K562 (cell line): ENCODE results near the gene ACTL10. TPM values are rescaled to one million over a fixed set of nuclear protein-coding genes. Genes with fewer than 3 reads are reported as not detected.

Source experiments
- ARID1B ChIP-seq: fragments of 450-650 bp; IDR thresholded peaks from 2 replicates; pipeline ENCODE4 v1.6.1; 2016; ENCODE audit warnings: antibody characterized with exemption, mild to moderate bottlenecking, inconsistent platforms
- ERF ChIP-seq: fragments of 450-650 bp; formaldehyde crosslinking; IDR thresholded peaks from 2 replicates; pipeline ENCODE4 v1.4.0; 2020; ENCODE audit warnings: mild to moderate bottlenecking, mixed read lengths
- HNRNPL ChIP-seq: fragments of 200-400 bp; formaldehyde crosslinking; IDR thresholded peaks from 2 replicates; pipeline ENCODE4 v1.6.1; 2017; ENCODE audit warnings: low read depth, mild to moderate bottlenecking, low read length
- HNRNPLL ChIP-seq: fragments of 200-400 bp; formaldehyde crosslinking; IDR thresholded peaks from 2 replicates; pipeline ENCODE4 v1.6.1; 2017; ENCODE audit warnings: low read length, low read depth, mild to moderate bottlenecking; ENCODE audit not compliant: poor library complexity, severe bottlenecking
- KAT7 ChIP-seq: sonication (generic); formaldehyde crosslinking; IDR thresholded peaks from 2 replicates; pipeline ENCODE4 v1.8.0; 2022; ENCODE audit warnings: missing genetic modification reagents, mild to moderate bottlenecking, borderline replicate concordance
- KLF10 ChIP-seq: fragments of 250-450 bp; sonication (Bioruptor Pico); IDR thresholded peaks from 2 replicates; pipeline ENCODE4 v1.6.1; 2021; ENCODE audit warnings: matching md5 sums
- POLR3A ChIP-seq: IDR thresholded peaks from 2 replicates; pipeline ENCODE4 v1.6.1; 2011; ENCODE audit warnings: borderline replicate concordance, mild to moderate bottlenecking, moderate library complexity; ENCODE audit not compliant: insufficient read length, insufficient read depth; ENCODE audit errors: extremely low read depth
- SNIP1 ChIP-seq: fragments of 450-650 bp; IDR thresholded peaks from 2 replicates; pipeline ENCODE4 v1.7.1; 2017; ENCODE audit warnings: low read depth, mild to moderate bottlenecking
- TCF7 ChIP-seq: sonication (generic); IDR thresholded peaks from 2 replicates; pipeline ENCODE4 v1.6.1; 2016; ENCODE audit warnings: antibody characterized with exemption, borderline replicate concordance
- TFAM ChIP-seq: fragments of 250-450 bp; sonication (Bioruptor Pico); conservative IDR thresholded peaks from 2 replicates; pipeline ENCODE4 v1.5.0; 2021; ENCODE audit warnings: mild to moderate bottlenecking, moderate library complexity
- U2AF1 ChIP-seq: fragments of 200-400 bp; formaldehyde crosslinking; optimal IDR thresholded peaks from 2 replicates; pipeline ENCODE3; 2017; ENCODE audit warnings: mild to moderate bottlenecking, low read depth, low read length, moderate library complexity
- ZFX ChIP-seq: sonication (generic); formaldehyde crosslinking; IDR thresholded peaks from 2 replicates; pipeline ENCODE4 v1.8.0; 2022; ENCODE audit warnings: mild to moderate bottlenecking, missing genetic modification reagents, moderate library complexity
- ZNF224 ChIP-seq: sonication (generic); formaldehyde crosslinking; IDR thresholded peaks from 2 replicates; pipeline ENCODE4 v1.8.0; 2022; ENCODE audit warnings: mild to moderate bottlenecking, missing genetic modification reagents
- ZNF282 ChIP-seq: sonication (generic); formaldehyde crosslinking; IDR thresholded peaks from 2 replicates; pipeline ENCODE4 v1.8.1; 2023; ENCODE audit warnings: missing genetic modification reagents
- ZNF707 ChIP-seq: fragments of 250-450 bp; sonication (Bioruptor Pico); conservative IDR thresholded peaks from 2 replicates; pipeline ENCODE4 v1.8.0; 2022; ENCODE audit warnings: inconsistent platforms, mild to moderate bottlenecking, moderate library complexity
- ZNF778 ChIP-seq: fragments of 450-650 bp; formaldehyde crosslinking; IDR thresholded peaks from 2 replicates; pipeline ENCODE4 v1.4.0; 2020; ENCODE audit warnings: mild to moderate bottlenecking, moderate library complexity
- polyA plus RNA-seq, 8 experiments: library from polyadenylated mRNA; depleted of rRNA in 4 of 8; stranded (reverse) in 5 of 8; unstranded in 3 of 8; fragments of >200 nt; fragmentation: Nextera tagmentation in 2 of 8; fragmentation: Illumina TruSeq in 1 of 8; extraction: Ambion mirVana in 2 of 8; extraction: Trizol in 1 of 8; gene quantifications; 2 replicates each; pipeline versions ENCODE4 v1.2.1 to v1.2.3, GENCODE V29; 2011 to 2014; ENCODE audit warnings: inconsistent platforms in 1 of 8, missing spikeins in 1 of 8
- total RNA-seq, 7 experiments: library from RNA; depleted of rRNA in 6 of 7; stranded (reverse); fragments of >200 nt in 6 of 7; fragmentation: Illumina TruSeq in 2 of 7; extraction: Trizol in 2 of 7; gene quantifications; 2 replicates each; pipeline versions ENCODE4 v1.2.1 to v1.2.3, GENCODE V29; 2011 to 2021; ENCODE audit warnings: low replicate concordance in 1 of 7
- TF ChIP-seq, protein P1 (sequence below): fragments of 450-650 bp; IDR thresholded peaks from 2 replicates; pipeline ENCODE4 v1.7.1; 2018; ENCODE audit warnings: mild to moderate bottlenecking, low read depth; ENCODE audit not compliant: partially characterized antibody
- TF ChIP-seq, protein P2 (sequence below): fragments of 200-800 bp; sonication (Bioruptor generic); IDR thresholded peaks from 2 replicates; pipeline ENCODE4 v1.6.1; 2017; ENCODE audit warnings: missing genetic modification characterization, missing compliant biosample characterization
- TF ChIP-seq, protein P3 (sequence below): sonication (generic); formaldehyde crosslinking; IDR thresholded peaks from 2 replicates; pipeline ENCODE4 v1.8.1; 2023; ENCODE audit warnings: mild to moderate bottlenecking, missing genetic modification reagents
- TF ChIP-seq, protein P4 (sequence below): fragments of 450-650 bp; IDR thresholded peaks from 2 replicates; pipeline ENCODE4 v1.6.1; 2016; ENCODE audit warnings: low read depth, mild to moderate bottlenecking, moderate library complexity

ACTL10 gene
- total and polyA plus RNA-seq, 9 of the 15 experiments (the other 6 are each of a cell fraction or from before 2014, with no cell fraction given), result 0.07 to 0.14 TPM; not detected in 7

DNA sequence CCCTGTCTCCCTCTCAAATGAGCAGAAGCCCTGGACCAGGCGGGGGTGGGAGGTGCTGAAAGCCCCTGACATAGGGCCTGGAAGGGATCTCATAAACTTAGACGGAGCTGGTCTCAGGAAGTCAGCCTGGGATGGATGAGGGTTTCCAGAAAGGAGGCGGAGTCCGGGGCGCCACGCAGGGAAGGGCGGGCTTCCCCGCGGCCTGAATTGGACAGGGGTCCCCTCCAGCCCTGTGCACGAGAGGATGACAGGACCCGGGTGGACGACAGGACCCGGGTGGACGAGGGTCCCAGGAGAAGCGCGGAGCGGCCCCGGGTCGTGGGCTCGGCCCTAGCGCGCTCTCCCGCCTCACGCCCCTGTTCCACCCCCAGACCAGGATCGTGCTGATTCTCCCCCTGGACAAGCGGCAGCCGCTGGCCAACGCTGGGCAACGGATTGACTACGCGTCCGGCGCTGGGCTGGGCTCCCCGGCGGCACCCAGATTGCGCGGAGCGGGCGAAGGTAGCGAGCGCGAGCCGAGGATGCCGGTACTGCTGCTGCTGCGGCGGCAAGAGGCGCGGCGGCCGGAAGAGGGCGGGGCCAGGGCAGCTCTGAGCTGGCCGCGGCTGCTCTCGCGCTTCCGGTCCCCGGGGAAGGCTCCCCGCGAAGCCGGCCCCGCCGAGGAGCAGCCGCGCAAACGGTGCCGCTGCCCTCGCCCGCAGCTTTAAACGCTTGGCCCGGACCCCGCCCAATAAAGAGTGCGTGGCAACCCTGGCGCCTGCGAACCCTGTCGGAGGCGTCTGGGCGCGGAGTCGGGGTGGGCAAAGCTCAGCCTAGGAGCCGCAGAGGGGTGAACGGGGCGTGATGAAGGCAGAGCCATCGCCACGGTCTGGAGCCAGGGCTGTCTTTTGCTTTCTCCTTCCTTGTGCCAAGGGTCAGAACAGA, 3.3 kb upstream of the ACTL10 start (continued):
- TF ChIP-seq, protein P1, sequence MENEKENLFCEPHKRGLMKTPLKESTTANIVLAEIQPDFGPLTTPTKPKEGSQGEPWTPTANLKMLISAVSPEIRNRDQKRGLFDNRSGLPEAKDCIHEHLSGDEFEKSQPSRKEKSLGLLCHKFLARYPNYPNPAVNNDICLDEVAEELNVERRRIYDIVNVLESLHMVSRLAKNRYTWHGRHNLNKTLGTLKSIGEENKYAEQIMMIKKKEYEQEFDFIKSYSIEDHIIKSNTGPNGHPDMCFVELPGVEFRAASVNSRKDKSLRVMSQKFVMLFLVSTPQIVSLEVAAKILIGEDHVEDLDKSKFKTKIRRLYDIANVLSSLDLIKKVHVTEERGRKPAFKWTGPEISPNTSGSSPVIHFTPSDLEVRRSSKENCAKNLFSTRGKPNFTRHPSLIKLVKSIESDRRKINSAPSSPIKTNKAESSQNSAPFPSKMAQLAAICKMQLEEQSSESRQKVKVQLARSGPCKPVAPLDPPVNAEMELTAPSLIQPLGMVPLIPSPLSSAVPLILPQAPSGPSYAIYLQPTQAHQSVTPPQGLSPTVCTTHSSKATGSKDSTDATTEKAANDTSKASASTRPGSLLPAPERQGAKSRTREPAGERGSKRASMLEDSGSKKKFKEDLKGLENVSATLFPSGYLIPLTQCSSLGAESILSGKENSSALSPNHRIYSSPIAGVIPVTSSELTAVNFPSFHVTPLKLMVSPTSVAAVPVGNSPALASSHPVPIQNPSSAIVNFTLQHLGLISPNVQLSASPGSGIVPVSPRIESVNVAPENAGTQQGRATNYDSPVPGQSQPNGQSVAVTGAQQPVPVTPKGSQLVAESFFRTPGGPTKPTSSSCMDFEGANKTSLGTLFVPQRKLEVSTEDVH, result peak; percentile 38
- TF ChIP-seq KAT7 (no peak), SNIP1 (no peak), HNRNPLL (peak; percentile 65), ERF (CRISPR knock-in tag) (peak; percentile 73; the same call in 1 of the 2 replicates), ZNF224 (no peak), U2AF1 (peak; percentile 75), KLF10 (CRISPR knock-in tag) (no peak), TCF7 (no peak), ZNF282 (CRISPR knock-in tag) (0 out of 2 replicates have a peak, but pooled peaks have one; percentile 69), TFAM (no peak), ZNF778 (CRISPR knock-in tag) (no peak), POLR3A (no peak), HNRNPL (peak; percentile 76; the same call in 1 of the 2 replicates), ZFX (CRISPR knock-in tag) (0 out of 2 replicates have a peak, but pooled peaks have one; percentile 57), ARID1B (no peak), ZNF707 (CRISPR knock-in tag) (no peak)
- TF ChIP-seq, protein P2, sequence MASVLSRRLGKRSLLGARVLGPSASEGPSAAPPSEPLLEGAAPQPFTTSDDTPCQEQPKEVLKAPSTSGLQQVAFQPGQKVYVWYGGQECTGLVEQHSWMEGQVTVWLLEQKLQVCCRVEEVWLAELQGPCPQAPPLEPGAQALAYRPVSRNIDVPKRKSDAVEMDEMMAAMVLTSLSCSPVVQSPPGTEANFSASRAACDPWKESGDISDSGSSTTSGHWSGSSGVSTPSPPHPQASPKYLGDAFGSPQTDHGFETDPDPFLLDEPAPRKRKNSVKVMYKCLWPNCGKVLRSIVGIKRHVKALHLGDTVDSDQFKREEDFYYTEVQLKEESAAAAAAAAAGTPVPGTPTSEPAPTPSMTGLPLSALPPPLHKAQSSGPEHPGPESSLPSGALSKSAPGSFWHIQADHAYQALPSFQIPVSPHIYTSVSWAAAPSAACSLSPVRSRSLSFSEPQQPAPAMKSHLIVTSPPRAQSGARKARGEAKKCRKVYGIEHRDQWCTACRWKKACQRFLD (CRISPR knock-in tag), result no peak
- TF ChIP-seq, protein P3, sequence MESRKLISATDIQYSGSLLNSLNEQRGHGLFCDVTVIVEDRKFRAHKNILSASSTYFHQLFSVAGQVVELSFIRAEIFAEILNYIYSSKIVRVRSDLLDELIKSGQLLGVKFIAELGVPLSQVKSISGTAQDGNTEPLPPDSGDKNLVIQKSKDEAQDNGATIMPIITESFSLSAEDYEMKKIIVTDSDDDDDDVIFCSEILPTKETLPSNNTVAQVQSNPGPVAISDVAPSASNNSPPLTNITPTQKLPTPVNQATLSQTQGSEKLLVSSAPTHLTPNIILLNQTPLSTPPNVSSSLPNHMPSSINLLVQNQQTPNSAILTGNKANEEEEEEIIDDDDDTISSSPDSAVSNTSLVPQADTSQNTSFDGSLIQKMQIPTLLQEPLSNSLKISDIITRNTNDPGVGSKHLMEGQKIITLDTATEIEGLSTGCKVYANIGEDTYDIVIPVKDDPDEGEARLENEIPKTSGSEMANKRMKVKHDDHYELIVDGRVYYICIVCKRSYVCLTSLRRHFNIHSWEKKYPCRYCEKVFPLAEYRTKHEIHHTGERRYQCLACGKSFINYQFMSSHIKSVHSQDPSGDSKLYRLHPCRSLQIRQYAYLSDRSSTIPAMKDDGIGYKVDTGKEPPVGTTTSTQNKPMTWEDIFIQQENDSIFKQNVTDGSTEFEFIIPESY, result peak; percentile 69
- TF ChIP-seq, protein P4, sequence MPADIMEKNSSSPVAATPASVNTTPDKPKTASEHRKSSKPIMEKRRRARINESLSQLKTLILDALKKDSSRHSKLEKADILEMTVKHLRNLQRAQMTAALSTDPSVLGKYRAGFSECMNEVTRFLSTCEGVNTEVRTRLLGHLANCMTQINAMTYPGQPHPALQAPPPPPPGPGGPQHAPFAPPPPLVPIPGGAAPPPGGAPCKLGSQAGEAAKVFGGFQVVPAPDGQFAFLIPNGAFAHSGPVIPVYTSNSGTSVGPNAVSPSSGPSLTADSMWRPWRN, result no peak
